AG04450 (cell line): Measurements from ENCODE around the gene SND1. TPM values are rescaled to one million over a fixed set of nuclear protein-coding genes. Genes with fewer than 3 reads are reported as not detected.
"Not testable (repeated sequence)": the region's sequence is repeated elsewhere in the genome, so short reads cannot be mapped to it uniquely, and the experiment has no call there.

Experiments used
- CTCF ChIA-PET: fragments of 300-600, 350-600 bp; formaldehyde crosslinking; extraction: SDS; loops from one replicate; lab custom pipeline; 2022; ENCODE audit warnings: antibody characterized with exemption, inconsistent platforms; lab: Charles Lee
- POLR2A ChIA-PET: fragments of 350-600 bp; formaldehyde crosslinking; extraction: SDS; loops from one replicate; lab custom pipeline; 2021; ENCODE audit warnings: antibody characterized with exemption, inconsistent platforms; lab: Yijun Ruan, JAX
- DNase-seq: peaks from one replicate; pipeline ENCODE4 v3.0.0-alpha.2; 2011; ENCODE audit warnings: low read depth, low spot score
- H3K27ac ChIP-seq: one replicate; pipeline ENCODE4 v1.5.1; 2012; ENCODE audit warnings: low read depth, low read length, control low read depth
- H3K27me3 ChIP-seq: one replicate; pipeline ENCODE4 v1.6.0; 2012; ENCODE audit warnings: low read length; ENCODE audit not compliant: control insufficient read depth, insufficient read depth
- H3K4me3 ChIP-seq: 2 replicates; pipeline ENCODE4 v1.5.1; 2011; ENCODE audit warnings: mild to moderate bottlenecking, low read depth, low read length, control low read depth
- H3K9me3 ChIP-seq: 2 replicates; pipeline ENCODE4 v1.5.1; 2012; ENCODE audit warnings: low read length; ENCODE audit not compliant: control insufficient read depth, insufficient read depth
- polyA plus RNA-seq: library from polyadenylated mRNA; depleted of rRNA; stranded (reverse); fragments of >200 nt; gene quantifications from 2 replicates; pipeline ENCODE4 v1.2.3, GENCODE V29; 2011
- TF ChIP-seq, protein P1 (sequence below): IDR thresholded peaks from 2 replicates; pipeline ENCODE4 v1.5.1; 2011; ENCODE audit warnings: low read depth, low read length, control low read depth, inconsistent platforms

SND1 gene
- polyA plus RNA-seq, 1 experiment = 247 TPM

DNA sequence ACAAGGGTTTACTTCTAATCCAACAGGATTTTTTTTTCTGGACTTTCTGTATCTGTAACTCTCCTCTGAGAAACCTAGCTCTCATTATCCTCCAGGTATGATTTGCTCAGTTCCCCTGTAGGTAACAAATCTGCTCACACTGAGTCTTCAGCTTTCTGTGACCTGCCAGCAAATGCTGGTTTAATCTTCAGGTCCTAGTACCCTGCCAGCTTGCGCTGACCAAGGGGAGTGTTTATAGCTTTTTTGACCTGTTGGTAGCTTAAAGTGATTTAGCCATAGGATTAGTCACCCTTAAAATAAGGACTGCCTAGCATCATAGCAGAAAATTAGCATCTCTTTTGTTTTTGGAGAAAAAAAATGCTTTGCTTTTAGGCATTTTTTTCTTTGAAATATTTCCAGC lies 22.4 kb downstream of the SND1 start:
- ChIA-PET CTCF (interaction anchor here (1.6 kb wide), 1 partner anchor 648 kb away, joined by 4 read pairs; no protein-coding TSS in a partner anchor), POLR2A (no interaction called here)
- Histone ChIP-seq H3K4me3 (no peak overlapping the region), H3K27ac (no peak overlapping the region), H3K9me3 (no peaks in the 10 kb centered on the region), H3K27me3 (no peaks in the 10 kb centered on the region)
- no peak for DNase-seq
- TF ChIP-seq, protein P1, sequence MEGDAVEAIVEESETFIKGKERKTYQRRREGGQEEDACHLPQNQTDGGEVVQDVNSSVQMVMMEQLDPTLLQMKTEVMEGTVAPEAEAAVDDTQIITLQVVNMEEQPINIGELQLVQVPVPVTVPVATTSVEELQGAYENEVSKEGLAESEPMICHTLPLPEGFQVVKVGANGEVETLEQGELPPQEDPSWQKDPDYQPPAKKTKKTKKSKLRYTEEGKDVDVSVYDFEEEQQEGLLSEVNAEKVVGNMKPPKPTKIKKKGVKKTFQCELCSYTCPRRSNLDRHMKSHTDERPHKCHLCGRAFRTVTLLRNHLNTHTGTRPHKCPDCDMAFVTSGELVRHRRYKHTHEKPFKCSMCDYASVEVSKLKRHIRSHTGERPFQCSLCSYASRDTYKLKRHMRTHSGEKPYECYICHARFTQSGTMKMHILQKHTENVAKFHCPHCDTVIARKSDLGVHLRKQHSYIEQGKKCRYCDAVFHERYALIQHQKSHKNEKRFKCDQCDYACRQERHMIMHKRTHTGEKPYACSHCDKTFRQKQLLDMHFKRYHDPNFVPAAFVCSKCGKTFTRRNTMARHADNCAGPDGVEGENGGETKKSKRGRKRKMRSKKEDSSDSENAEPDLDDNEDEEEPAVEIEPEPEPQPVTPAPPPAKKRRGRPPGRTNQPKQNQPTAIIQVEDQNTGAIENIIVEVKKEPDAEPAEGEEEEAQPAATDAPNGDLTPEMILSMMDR = no peak

DNA sequence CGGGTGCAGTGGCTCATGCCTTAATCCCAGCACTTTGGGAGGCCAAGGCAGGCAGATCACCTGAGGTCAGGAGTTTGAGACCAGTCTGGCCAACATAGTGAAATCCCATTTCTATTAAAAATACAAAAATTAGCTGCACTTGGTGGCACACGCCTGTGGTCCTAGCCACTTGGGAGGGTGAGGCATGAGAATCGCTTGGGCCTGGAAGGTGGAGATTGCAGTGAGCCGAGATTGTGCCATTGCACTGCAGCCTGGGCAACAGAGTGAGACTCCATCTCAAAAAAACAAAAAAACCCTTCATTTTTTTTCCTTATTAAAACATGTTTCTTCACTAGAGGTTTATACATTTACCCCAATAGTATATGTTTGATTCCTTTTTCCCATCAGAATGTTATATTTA lies 22.9 kb downstream of the SND1 start:
- POLR2A ChIA-PET, H3K4me3 ChIP-seq, H3K9me3 ChIP-seq, H3K27me3 ChIP-seq, DNase-seq, H3K27ac ChIP-seq: not testable (repeated sequence)
- CTCF ChIA-PET = interaction anchor here (1.6 kb wide), 1 partner anchor 647 kb away, joined by 4 read pairs; no protein-coding TSS in a partner anchor

DNA sequence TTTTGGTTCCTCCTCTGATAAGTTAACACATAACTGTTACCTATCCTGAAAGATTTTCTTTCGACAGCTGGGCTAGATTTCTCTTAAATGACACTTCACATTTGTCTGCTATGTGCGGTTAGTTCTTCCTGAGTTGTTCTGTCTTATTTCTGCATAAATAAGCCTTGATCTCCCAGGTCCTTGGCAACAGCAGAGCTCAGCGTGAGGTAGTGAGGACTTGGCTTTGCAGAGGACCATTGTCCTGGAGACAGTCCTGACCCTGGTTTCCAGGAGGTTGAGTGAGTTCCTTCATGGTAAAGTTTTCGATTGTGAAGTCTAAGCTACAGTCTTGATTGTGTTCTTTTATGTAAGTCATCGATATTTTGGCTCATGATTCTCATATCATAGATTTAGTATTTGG lies 23.7 kb downstream of the SND1 start:
- ChIA-PET POLR2A (no interaction called here), CTCF (no interaction called here)
- TF ChIP-seq, protein P1 = no peak
- no peak for DNase-seq
- Histone ChIP-seq H3K27me3 (no peaks in the 10 kb centered on the region), H3K4me3 (no peak overlapping the region), H3K27ac (no peak overlapping the region), H3K9me3 (no peaks in the 10 kb centered on the region)

DNA sequence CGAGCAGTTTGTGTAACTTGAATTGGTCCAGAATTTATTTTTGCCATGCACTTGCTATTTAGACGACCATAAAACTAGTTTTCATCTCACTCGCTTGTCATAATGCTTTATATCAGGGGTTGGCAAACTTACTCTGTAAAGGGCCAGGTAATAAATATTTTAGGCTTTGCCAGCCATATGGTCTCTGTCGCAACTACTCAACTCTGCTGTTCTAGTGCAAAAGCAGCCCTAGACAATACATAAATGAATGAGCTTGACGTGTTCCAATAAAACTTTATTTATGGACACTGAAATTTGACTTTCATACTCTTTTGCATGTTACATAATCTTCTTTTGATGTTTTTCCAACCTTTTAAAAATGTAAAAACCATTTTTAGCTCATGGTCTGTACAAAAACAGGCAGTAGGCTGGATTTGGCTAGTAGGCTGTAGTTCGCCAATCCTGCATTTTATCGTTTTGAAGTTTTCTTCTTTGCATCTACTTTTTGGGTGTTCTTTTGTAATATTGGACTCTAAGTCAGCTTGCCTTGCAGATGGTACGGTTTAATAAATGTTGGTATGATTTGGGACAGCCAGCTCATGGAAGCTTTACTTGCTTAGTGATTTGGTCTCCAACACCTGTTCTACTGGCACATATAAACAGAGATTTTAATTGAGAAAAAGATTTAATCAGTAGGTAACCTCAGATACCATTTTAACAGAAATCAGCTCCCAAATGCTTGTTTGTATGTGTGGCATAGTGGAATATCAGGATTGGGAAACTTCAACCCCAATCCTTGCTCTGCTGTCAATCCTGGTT lies 25.6 kb downstream of the SND1 start:
- ChIA-PET POLR2A (interaction anchor here (0.7 kb wide), 1 partner anchor 11 kb away, joined by 3 read pairs; no protein-coding TSS in a partner anchor), CTCF (interaction anchor here (1.1 to 2.1 kb wide), 3 partner anchors 11 to 89 kb away, joined by 3 to 8 read pairs (median 4); partner anchors contain the start of gene ARF5)
- DNase-seq = no peak
- H3K27me3 ChIP-seq = no peaks in the 10 kb centered on the region
- no peaks in the 10 kb centered on the region for H3K9me3 ChIP-seq
- TF ChIP-seq, protein P1 = no peak
- no peak overlapping the region for H3K4me3 ChIP-seq
- H3K27ac ChIP-seq = peak overlapping the region; percentile 63

DNA sequence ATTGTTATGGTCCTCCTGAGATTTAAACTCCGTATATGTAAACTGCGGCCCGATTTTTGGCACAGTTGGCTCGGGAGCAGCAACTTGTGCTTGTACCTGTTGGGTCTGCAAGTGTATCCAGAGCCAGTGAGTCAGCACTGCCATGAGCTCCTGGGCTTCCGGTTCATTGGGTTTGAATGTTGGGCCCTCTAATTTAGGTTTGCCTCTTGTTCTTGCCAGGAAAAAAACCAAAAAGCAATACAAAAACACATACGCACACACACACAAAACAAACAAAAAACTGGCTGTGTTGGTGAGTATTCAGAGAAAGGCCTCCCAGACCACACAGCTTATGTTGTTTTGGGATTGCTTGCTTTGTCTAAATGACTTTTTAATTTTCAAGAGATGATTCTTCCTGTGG lies 26.3 kb downstream of the SND1 start:
- DNase-seq = no peak

More for the DNA sequence above, 26.3 kb downstream of the SND1 start:
- no peak overlapping the region for H3K4me3 ChIP-seq
- ChIA-PET CTCF (interaction anchor here (1.1 to 2.1 kb wide), 3 partner anchors 12 to 31 kb away, joined by 4 to 8 read pairs (median 4); no protein-coding TSS in a partner anchor), POLR2A (no interaction called here)
- no peaks in the 10 kb centered on the region for H3K27me3 ChIP-seq
- TF ChIP-seq, protein P1 = no peak
- no peaks in the 10 kb centered on the region for H3K9me3 ChIP-seq
- peak overlapping the region; percentile 63 for H3K27ac ChIP-seq
